T-helper 22 cell (primary cell): Measurements from ENCODE around the gene ETNK2.
A peak's percentile ranks its signal among the peaks of the same experiment; 100 is the strongest.

ENCODE experiments used
- DNase-seq: peaks from one replicate; pipeline ENCODE4 v3.0.0-alpha.2; 2020; ENCODE audit warnings: low read depth

Gene ETNK2

DNA sequence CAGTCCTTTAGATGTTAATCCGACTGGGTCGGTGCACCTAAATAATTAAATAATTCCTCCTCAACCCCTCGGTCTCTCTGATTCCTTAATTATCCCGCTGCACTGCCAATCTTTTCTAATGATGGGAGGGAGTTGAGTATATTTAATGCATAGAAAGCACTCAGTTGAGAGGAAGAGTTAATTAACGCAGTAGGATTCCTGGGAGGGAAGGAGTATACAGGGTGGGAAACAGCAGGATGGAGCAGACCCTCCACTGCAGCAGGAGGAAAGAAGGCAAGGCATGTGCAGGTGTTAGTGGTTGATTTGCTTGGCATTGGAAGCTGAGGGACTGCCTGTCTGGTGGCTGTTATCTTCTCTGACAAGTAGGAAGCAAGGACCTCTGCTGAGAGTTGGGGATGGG is 24.2 kb upstream of the ETNK2 start:
- no peak for DNase-seq

DNA sequence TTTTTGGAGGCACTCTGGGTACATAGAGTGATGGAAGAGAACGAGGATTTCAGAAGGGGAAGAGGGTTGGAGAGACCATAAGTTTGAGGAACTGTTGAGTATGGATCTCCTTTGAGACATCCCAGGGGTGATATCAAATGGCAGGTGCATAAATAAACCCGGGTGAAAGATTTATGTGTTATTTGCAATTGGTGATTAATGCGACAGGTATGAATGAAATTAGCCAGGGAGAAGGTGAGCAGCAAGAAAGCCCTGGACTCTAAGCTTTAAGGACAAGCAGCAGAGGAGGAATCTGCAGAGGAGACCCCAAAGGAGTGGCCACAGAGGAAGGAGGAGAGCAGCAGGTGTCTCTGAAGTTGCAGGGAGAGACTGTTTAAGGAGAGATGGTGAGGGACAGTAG is 23.1 kb upstream of the ETNK2 start:
- DNase-seq, result no peak

DNA sequence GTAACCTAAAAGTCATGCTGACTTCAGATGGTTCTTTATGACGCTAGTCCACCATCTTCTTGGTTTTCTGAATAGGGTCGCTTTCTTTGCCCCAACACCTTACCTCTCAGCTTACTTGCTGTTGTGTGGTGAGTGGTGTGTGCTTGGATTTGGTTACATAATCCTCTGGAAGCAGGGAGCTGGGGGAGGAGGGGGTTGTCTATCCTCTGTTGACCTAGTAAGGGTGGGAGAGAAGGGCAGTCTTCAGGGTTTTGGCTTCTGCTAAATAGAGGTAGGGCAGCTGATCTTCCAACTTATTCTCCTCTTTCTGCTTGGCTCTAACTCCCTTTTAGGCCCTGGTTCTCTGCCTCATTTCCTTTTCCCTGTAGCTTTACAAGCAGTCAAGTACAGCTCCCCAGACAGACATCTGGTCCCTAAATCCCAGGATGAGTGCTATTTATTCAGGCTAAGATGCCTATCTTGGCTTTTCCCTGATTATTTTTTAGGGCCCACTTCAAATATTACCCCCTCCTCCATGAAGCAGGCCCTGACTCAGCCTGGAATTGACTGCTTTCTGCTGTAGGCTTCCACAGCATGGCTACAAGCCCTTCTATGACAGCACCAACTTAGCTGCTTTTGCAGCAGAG is 20.7 kb upstream of the ETNK2 start:
- no peak for DNase-seq

DNA sequence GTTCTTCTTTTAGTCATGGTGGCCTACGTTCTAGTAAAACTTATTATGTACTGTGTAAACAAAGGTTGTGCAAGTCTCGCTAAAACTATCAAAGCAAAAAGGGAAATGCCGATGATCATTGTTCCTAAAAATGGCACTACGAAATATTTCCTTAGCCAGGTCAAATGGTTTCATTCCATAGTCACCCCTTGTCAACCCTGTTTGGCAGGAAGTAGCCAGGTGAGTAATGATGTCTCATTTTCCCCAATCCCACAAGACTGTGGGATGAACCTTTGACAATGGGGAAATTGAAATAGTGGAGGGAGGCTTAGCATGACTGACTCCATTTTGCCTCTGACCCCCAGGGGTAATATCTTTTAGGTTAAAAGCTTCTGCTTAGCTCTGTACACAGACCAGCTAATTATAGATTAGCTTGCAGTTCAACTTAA is 19.9 kb upstream of the ETNK2 start:
- DNase-seq, result no peak

DNA sequence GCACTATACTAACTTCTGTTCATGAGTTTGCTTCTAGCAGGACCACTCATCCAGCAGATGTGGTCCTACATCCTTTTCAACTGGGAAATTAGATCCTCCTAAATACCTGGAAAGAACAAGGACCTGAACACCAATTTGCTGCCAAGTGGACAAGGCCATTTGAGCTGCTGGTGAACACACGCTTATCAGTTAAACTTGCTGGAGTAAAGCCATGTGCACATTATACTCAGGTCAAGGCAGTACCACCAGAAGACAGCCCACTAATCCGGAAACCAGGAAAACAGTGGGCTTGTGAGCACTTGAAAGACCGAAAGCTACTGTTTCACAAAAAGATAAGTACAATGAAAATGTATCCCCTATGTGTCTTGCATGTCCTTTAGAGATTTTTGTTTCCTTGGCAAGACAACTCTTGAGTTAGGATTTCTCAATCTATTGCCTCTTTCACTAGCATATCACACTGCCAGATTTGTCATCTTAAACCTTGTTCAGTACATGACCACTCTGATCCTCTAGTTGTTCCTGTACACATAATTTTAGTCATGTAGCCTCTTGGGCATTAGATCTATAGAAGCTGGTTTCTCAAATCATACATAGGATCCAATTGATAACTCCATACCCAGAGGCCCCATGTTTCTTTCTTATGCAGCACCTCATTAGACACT is 18.8 kb upstream of the ETNK2 start:
- no peak for DNase-seq

DNA sequence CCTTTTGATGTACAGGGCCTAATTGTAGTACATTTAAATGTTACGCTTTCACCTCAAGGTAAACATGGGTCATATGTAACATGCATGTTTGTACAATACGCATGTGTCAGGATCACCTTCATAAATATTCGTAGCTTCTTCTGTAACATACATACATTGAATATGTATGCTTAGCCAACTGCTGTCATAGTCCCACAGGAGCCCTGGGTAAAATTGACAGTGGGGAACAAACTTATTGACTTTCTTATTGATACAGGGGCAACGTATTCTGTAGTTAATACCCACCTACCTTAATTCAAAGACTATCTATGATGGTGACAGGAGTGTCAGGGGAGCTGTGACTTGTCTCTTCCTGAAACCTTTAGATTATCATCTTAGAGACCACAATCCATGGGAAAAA is 18.0 kb upstream of the ETNK2 start:
- no peak for DNase-seq

DNA sequence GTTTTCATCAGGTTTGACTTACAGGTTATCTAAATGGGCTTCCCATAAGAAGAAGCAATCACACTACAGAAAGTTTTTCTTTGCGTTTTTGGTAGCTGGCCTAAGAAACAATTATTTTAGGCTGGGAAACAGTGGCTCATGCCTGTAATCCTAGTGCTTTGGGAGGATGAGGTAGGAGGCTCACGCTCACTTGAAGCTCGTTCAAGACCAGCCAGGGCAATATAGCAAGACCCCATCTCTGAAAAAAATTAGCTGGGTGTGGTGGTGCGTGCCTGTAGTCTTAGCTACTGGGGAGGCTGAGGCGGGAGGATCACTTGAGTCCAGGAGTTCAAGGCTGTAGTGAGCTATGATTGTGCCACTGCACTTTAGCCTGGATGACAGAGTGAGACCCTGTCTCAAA is 15.9 kb upstream of the ETNK2 start:
- DNase-seq, result no peak

DNA sequence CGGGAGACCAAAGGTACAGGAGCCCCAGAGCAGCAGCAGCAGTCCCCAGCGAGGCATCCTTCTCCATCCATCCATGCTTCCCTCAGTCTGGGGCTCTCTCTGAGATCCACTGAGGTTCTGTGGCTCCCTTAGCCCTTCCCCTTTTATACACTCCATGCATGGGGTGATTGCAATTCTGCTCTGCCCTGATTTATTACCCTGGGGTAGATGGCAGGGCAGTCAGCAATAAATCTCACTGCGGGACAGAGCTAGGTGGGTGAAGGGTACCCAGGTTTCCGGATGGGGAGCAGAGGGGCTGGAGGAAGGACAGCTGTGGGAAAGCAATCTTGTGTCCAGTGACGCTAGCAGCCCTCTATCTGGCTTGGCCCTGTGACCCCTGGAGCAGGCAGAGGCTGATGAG is 14.4 kb upstream of the ETNK2 start, which contains the start of gene REN:
REN (minus strand) TSS at position 119 of the 400 bp plus-strand sequence; CDS start at position 75, 44 bp downstream.
- no peak for DNase-seq

DNA sequence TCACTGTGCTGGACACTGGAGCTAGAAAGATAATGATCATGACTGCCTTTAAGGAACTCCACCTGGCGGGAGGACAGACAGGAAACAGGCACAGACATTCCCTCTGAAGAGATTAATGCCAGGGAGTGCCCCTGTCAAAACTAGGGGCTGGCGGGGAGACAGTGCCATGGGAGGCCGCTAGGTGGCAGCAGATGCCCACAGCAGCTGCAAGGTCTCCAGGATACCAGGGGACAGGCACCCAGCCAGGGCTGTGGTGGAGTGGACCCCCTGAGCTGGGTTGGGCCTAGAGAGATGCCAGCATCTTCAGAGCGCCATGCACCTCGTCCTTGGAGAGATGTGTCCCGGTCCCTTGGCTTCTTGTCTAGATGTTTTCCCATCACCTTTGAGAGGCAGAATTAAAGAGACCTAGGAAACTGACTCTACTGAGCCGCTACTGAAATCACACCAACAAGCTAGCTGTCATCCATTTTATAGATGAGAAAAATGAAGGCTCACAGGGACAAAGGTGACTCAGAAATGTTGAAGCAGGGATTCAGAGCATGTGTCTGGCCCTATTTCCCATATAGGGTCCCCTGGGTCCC is 10.7 kb upstream of the ETNK2 start:
- peak; percentile 31 for DNase-seq

DNA sequence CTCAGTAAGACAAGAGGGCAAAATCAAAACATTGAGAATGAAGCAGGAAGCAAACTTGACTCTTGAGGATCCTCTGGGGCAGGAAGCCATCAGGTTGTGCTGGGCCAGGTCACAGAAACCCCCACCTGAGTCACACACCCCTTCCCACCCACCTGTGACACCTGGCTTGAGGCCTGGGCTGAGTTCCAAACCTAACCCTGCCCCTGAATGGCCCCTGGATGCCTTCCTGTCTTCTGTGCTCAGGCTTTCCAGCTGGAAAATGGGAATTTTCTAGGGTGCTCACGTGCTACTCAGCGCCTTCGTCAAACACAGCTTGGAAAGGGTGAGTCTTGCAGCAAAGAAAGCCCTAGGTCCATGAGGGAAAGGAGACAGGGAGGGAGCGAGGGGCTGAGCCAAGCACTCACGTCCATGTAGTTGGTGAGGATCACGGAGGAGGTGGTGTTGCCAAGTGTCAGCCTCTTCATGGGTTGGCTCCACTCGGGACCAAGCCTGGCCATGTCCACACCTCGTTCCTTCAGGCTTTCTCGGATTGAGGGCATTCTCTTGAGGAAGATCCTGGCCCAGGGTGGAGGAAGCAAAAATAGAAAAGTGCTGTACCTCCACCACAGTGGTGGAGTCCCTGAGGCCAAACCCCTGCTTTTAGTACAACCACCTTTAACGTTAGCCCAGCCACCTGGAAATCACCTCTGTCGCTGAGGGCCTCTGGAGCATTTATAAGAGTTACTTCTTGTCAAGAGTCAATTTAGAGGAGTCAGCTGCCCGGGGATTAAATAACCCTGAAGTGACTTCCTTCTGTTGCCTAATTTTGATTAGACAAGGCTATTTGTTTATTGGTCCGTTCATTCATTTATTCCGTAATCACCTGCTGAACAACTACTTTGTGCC is 10.0 kb upstream of the ETNK2 start:
- no peak for DNase-seq

DNA sequence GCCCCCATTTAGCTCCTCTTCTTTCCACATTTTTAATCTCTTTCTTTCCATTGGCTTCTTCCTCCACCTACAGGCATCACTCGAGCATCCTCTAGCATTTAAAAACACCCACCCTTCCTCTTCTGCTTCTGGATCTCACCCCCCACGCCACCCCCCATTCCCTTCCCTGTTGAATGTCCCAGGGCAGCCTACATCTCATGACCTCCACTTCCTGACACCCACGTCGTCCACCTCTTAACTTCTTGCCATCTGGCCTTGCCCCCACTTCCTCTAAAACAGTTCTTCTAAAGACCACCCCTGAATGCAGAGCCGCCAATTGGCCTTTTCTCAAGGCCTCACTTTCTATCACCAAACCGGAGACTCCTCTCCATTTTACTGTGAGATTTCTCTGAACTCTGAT is 6.1 kb upstream of the ETNK2 start:
- no peak for DNase-seq

DNA sequence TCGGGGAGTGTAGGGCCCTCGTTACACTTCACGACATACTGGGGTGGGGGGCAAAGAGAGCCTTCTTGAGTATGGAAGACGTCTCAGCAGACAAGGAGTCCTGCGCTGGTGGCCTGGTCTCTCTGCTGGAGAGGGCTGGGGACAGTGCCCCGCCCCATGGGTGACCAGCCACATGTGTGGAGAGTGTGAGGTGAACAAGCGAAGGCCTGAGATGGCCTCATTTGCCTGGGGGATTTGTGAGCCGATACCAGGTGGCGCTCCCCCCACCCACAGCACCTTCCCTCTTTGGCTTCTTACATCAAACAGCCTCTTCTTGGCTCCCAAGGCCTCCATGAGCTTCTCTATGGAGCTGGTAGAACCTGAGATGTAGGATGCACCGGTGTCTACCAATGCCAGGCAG is 4.0 kb upstream of the ETNK2 start:
- DNase-seq, result no peak

DNA sequence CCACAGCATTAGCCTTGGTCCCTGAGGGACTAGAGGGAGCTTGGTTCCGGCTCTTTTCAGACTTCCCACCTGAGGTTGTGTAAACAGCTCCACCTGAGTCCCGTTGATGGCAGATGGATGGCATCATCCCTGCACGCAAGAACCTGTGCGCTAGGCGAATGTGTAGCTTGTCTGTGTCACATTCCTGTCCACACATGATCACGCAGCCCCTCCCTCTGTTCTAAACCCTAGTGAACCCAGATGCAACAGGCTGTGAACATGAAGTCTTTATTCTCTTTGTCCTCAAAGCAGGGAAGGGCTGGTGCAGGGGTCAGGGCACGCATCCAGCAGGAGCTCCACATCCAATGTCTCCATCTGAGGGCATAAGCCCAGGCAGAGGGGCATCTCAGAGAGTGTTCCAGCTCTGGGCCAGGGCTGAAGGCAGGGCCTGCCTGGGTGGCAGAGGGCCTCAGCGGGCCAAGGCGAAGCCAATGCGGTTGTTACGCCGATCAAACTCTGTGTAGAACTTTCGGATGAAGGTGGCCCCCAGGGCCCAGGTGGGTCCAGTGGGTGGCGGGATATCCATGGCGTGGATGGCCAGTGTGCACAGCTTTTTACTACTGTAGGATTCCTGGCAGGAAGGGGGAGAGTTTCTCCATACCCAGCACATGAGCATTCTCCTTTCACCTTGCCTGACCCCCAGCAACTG is 2.9 kb upstream of the ETNK2 start:
- no peak for DNase-seq

DNA sequence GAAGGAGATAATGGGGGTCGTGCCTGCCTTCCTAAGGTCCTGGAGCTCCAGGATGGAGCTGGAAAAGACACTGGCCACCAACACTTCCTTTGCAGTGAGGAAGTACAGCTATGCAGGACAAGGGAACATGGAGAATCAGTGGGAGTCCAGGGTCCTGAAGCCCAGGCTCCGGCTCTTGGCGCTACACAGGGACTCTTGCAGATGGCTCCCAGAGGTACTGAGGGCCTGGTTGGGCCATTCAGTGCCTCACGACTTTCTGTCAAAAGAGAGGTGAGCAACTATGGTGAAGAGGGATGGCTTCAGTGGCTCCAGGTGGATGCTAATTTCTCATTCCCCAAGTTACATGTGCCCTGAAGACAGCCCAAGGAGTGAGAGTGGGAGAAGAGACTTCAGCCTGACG is 1.8 kb upstream of the ETNK2 start:
- DNase-seq, result no peak

DNA sequence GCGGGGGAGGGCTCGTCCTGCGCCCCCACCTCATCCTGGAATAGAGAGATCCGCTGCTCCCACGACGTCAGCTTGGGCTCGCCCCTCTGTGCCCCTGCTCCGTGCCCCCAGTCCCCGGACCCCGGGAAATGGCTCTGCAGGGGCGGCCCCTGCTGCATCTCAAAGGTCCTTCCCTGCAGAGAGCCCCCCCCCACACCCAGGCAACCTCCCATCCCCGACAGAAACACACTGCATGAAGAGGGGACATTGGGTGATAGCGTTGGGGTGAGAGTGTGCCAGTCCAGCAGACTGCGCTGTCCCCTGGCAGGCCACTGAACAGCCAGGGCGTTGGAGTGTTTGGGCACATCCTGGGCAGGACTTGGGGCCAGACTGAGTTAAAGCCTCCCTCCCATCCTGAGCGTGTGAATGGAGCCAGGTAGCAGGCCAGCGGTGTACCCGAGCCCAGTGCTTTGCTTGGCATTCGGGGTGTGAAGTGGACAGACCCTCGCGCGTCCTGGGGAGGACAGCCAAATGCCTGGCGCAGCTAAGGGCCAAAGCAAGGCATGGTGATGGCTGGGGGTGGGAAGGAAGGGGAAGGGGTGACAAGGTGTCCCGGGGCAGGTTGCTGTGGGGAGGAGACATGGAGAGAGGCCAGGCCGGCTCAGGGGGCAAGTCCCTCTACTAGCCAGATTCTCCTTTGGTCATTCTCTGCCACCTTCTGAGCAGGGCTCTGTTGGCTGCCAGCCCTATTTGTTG is 633 bp upstream of the ETNK2 start:
- no peak for DNase-seq

DNA sequence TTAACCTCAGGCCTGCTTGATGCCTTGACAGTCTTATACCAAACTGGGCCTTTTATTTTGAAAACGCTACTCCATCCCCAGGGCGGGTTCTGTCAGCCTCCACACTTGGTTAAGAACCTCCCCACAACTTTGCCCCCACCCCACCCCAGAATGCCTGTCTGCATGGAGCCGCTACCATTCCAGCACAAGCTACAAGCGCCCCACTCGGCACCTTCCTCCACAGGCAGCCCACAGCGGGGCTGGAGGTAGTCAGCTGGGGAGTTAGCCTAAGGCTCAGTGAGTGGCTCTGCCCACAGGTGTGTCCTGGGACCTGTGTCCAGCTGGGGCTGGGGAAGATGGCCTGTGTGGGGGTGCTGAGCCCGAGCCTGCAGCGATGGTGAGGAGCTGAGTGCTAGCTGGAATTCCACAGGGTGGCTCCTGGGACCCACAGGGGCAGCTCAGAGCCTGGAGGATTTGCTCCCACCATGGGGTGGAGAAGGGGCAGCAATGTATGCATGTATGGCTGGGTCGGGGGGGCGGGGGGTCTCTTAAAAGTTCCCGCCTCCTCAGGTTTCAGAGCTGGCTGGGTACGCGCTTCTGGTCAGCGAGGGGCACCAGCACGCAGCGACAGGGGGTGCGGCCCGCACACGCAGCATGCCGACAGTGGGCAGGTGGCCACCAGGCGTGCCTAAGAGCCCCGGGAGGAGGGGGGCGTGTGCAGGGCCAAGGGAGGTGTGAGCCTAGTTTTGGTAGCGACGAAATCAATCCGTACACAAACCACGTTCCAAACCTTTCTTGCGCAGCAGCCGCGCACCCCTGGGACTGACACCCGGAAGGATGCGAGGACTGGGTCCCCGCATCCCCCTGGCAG is 917 bp downstream of the ETNK2 start:
- DNase-seq, result no peak

DNA sequence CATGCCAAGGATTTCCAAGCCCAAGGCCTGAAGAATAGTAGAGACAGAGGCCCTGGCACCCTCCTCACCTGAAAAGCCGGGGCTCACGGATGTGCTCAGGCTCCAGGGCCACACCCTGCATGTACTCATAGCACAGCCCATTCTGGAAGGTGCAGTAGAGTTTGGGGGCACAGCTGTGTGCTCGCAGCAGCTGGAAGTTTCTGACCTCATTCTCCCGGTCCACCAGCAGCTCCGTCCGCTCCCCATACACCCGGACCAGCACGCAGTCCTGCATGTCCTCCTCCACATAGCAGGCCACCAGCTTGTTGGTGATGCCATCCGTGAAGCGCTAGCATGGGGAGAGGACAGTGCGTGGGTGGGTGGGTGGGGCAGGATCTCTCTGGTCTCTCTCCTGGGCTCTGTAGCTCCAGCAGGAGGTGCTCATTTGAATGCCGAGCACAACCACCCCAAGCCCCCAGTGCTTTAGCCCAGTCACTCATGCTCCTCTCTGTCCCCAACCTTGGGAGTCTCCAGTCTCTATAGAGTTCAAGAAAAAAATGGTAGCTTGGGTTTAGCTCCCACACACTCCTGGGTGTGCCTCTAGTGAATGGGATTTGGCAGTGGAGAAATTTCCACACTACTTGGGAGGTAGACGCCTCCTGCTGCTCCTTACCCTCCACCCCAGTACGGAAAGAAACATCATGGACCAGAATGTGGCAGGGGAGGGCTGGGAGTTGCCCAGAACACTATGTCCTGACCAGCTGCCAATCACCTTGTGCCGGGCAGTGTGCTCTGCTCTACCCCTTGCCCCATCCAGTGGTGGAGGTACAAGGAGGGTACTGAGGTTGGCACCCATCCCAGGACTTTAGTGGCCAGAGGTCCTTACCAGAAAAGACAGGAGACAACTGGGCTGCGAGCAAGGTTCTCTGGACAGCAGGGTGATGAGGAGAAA is 1.9 kb downstream of the ETNK2 start:
- DNase-seq, result no peak

DNA sequence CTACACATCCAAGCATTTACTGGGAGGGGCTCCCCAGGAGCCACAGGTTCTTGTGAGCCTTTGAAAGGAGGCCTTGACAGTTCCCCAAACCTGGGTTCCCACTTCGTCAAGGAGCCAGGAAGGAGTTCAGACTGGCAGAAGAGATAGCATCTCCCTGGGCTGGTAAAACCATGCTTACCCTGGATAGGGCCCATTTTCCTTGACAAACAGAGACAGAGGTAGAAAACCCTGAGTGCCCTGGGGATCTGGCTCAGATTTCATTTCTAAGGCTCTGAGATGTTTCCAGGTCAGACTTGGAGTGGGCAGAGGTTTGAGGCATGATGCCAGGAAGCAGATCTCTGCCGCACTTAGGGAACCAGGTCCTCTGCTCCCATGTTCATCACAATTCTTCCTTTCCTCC is 2.7 kb downstream of the ETNK2 start:
- DNase-seq, result no peak
